HepG2 (cell line): ENCODE results near the gene SMAD7. TPM values are rescaled to one million over a fixed set of nuclear protein-coding genes. Genes with fewer than 3 reads are reported as not detected.

Experiments used
- ADNP ChIP-seq: sonication (generic); formaldehyde crosslinking; IDR thresholded peaks from 2 replicates; pipeline ENCODE4 v1.4.0; 2020; ENCODE audit warnings: missing genetic modification reagents
- DMAP1 ChIP-seq: IDR thresholded peaks from 2 replicates; pipeline ENCODE4 v1.6.1; 2016
- EP300 ChIP-seq, 3 experiments: sonication (generic) in 1 of 3; formaldehyde crosslinking in 1 of 3; IDR thresholded peaks; 2 replicates each; pipeline versions ENCODE4 v1.5.1 to v1.6.1; 2011 to 2020; ENCODE audit warnings: low read depth in 2 of 3, low read length in 2 of 3, borderline replicate concordance in 1 of 3, improper control_type of control experiment in 1 of 3, mild to moderate bottlenecking in 1 of 3, missing genetic modification reagents in 1 of 3, moderate library complexity in 1 of 3
- HIVEP1 ChIP-seq: sonication (generic); formaldehyde crosslinking; IDR thresholded peaks from 2 replicates; pipeline ENCODE4 v1.4.0; 2020; ENCODE audit warnings: mild to moderate bottlenecking, missing genetic modification reagents
- HMG20A ChIP-seq: IDR thresholded peaks from 2 replicates; pipeline ENCODE4 v1.6.1; 2016; ENCODE audit warnings: borderline replicate concordance
- JUND ChIP-seq: sonication (generic); formaldehyde crosslinking; IDR thresholded peaks from 2 replicates; pipeline ENCODE4 v1.8.0; 2022; ENCODE audit warnings: mild to moderate bottlenecking, missing genetic modification reagents
- KLF11 ChIP-seq: IDR thresholded peaks from 2 replicates; pipeline ENCODE4 v1.6.1; 2016; ENCODE audit warnings: missing compliant biosample characterization
- MBD4 ChIP-seq: IDR thresholded peaks from 2 replicates; pipeline ENCODE4 v1.6.1; 2012; ENCODE audit warnings: low read length, inconsistent platforms, borderline replicate concordance
- MXD3 ChIP-seq: IDR thresholded peaks from 2 replicates; pipeline ENCODE4 v1.6.1; 2016; ENCODE audit warnings: mild to moderate bottlenecking, missing biosample characterization, missing genetic modification reagents
- NR2F2 ChIP-seq: IDR thresholded peaks from 2 replicates; pipeline ENCODE4 v1.6.1; 2012; ENCODE audit warnings: low read depth, inconsistent platforms, borderline replicate concordance
- POLR2AphosphoS5 ChIP-seq: IDR thresholded peaks from 2 replicates; pipeline ENCODE4 v1.6.1; 2012; ENCODE audit warnings: low read depth, low read length
- REXO4 ChIP-seq: sonication (generic); formaldehyde crosslinking; IDR thresholded peaks from 2 replicates; pipeline ENCODE4 v1.8.0; 2022; ENCODE audit warnings: missing genetic modification reagents, mild to moderate bottlenecking, borderline replicate concordance
- RXRB ChIP-seq: IDR thresholded peaks from 2 replicates; pipeline ENCODE4 v1.6.1; 2016; ENCODE audit warnings: borderline replicate concordance, missing genetic modification reagents, missing compliant biosample characterization
- SAP130 ChIP-seq: IDR thresholded peaks from 2 replicates; pipeline ENCODE4 v1.6.1; 2016; ENCODE audit warnings: low read depth
- SNAI1 ChIP-seq: sonication (generic); formaldehyde crosslinking; IDR thresholded peaks from 2 replicates; pipeline ENCODE4 v1.5.0; 2020; ENCODE audit warnings: mild to moderate bottlenecking, missing genetic modification reagents, borderline replicate concordance
- SNAPC2 ChIP-seq: sonication (generic); formaldehyde crosslinking; IDR thresholded peaks from 2 replicates; pipeline ENCODE4 v1.8.1; 2022; ENCODE audit warnings: mild to moderate bottlenecking, missing genetic modification reagents
- SOX13 ChIP-seq, 3 experiments: fragments of 450-650 bp in 1 of 3; sonication (generic) in 1 of 3; formaldehyde crosslinking in 1 of 3; IDR thresholded peaks in 2 of 3; conservative IDR thresholded peaks in 1 of 3; 2 replicates each; pipeline versions ENCODE4 v1.5.0 to v1.6.1; 2016 to 2020; ENCODE audit warnings: antibody characterized with exemption in 1 of 3, mild to moderate bottlenecking in 1 of 3, missing compliant biosample characterization in 1 of 3, missing genetic modification reagents in 1 of 3, moderate library complexity in 1 of 3
- TGIF2 ChIP-seq: IDR thresholded peaks from 2 replicates; pipeline ENCODE4 v1.6.1; 2016; ENCODE audit warnings: control low read depth, missing compliant biosample characterization
- ZFX ChIP-seq: sonication (generic); formaldehyde crosslinking; IDR thresholded peaks from 2 replicates; pipeline ENCODE4 v1.4.0; 2020; ENCODE audit warnings: mild to moderate bottlenecking, low read depth, missing genetic modification reagents, moderate library complexity
- ZKSCAN8 ChIP-seq: IDR thresholded peaks from 2 replicates; pipeline ENCODE4 v1.6.1; 2016; ENCODE audit warnings: borderline replicate concordance, missing genetic modification reagents, missing compliant biosample characterization
- ZMYM4 ChIP-seq: sonication (generic); formaldehyde crosslinking; IDR thresholded peaks from 2 replicates; pipeline ENCODE4 v1.8.1; 2023; ENCODE audit warnings: mild to moderate bottlenecking, missing genetic modification reagents
- ZNF160 ChIP-seq: sonication (generic); formaldehyde crosslinking; IDR thresholded peaks from 2 replicates; pipeline ENCODE4 v1.8.0; 2022; ENCODE audit warnings: mild to moderate bottlenecking, inconsistent platforms, missing genetic modification reagents
- ZNF614 ChIP-seq: IDR thresholded peaks from 2 replicates; pipeline ENCODE4 v1.6.1; 2018; ENCODE audit warnings: missing biosample characterization, missing genetic modification reagents, inconsistent platforms, borderline replicate concordance
- ZNF670 ChIP-seq: sonication (generic); formaldehyde crosslinking; IDR thresholded peaks from 2 replicates; pipeline ENCODE4 v1.8.0; 2022; ENCODE audit warnings: mild to moderate bottlenecking, missing genetic modification reagents, borderline replicate concordance
- polyA plus RNA-seq, 8 experiments: library from polyadenylated mRNA; depleted of rRNA in 3 of 8; stranded (reverse) in 7 of 8; unstranded in 1 of 8; fragments of >200 nt; fragmentation: Illumina TruSeq in 4 of 8; extraction: Trizol in 4 of 8; gene quantifications; 2 replicates each; pipeline versions ENCODE4 v1.2.1 to v1.2.3, GENCODE V29; 2011 to 2016; ENCODE audit warnings: low read depth in 4 of 8, missing spikeins in 1 of 8, mixed read lengths in 1 of 8; ENCODE audit not compliant: insufficient read depth in 1 of 8
- total RNA-seq, 5 experiments: library from RNA; depleted of rRNA; stranded (reverse); fragments of >200 nt; fragmentation: Illumina TruSeq; extraction: Trizol; gene quantifications; 2 replicates each; pipeline ENCODE4 v1.2.3, GENCODE V29; 2016; ENCODE audit warnings: low read depth in 1 of 5
- TF ChIP-seq, protein P1 (sequence below): IDR thresholded peaks from 2 replicates; pipeline ENCODE4 v1.6.1; 2018; ENCODE audit warnings: missing genetic modification reagents, mild to moderate bottlenecking, missing compliant biosample characterization
- TF ChIP-seq, protein P2 (sequence below): sonication (generic); formaldehyde crosslinking; conservative IDR thresholded peaks from 2 replicates; pipeline ENCODE4 v1.4.0; 2020; ENCODE audit warnings: missing genetic modification reagents
- TF ChIP-seq, protein P3 (sequence below): sonication (generic); formaldehyde crosslinking; IDR thresholded peaks from 2 replicates; pipeline ENCODE4 v1.5.1; 2020; ENCODE audit warnings: mild to moderate bottlenecking, missing genetic modification reagents, moderate library complexity

Gene SMAD7
- total and polyA plus RNA-seq, 2 of the 13 experiments (the other 11 are each of a cell fraction or from before 2014, with no cell fraction given), result 17.4 to 24.7 TPM

DNA sequence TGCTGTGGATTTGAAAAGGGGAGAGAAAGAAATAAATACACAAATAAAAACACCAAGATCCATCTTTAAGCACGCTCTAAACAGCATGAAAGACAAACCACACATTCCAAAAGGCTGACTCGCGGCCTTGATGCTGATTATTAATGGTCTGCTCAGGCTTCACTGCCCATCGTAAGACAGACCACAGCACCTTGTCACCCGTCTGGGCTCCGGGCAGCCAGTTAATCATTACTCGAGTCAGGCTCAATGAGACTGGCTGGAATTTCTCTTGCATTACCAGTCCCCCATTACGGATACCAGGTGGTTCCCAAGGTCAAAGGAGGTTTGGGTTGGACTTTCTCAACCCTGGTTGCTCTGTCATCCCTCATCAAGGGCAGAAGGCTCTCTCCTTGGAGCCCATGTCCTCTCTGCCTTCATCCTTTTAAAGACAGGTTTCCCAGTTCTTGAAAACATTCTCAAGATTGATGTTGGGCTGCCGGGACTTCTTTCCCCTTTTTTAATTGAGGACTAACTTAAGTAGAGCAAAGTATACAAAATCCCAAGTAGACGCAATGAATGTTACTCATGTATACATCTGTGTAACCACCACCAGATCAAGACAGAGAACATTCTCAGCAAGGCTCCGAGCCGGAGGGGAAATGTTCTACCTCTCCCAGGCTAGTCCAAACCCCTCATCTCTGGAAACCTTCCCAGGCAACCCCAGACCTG, 8.1 kb downstream of the SMAD7 start (continued):
- TF ChIP-seq, protein P1, sequence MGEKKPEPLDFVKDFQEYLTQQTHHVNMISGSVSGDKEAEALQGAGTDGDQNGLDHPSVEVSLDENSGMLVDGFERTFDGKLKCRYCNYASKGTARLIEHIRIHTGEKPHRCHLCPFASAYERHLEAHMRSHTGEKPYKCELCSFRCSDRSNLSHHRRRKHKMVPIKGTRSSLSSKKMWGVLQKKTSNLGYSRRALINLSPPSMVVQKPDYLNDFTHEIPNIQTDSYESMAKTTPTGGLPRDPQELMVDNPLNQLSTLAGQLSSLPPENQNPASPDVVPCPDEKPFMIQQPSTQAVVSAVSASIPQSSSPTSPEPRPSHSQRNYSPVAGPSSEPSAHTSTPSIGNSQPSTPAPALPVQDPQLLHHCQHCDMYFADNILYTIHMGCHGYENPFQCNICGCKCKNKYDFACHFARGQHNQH (CRISPR knock-in tag), result peak; percentile 90
- peak in 1 of 2 experiments; percentile 84; a peak in 2 of 4 replicates for TF ChIP-seq EP300 (IDR thresholded peaks at IDR 0.05; ENCODE audit: low read depth in 2 of 2, low read length in 2 of 2)
- no peak; the same call in 1 of the 2 replicates for TF ChIP-seq EP300 (CRISPR knock-in tag; IDR thresholded peaks at IDR 0.05; ENCODE audit: borderline replicate concordance)
- no peak for TF ChIP-seq ZNF160 (CRISPR knock-in tag)
- no peak for TF ChIP-seq MBD4
- no peak for TF ChIP-seq SNAPC2
- TF ChIP-seq DMAP1, result peak; percentile 44; the same call in 1 of the 2 replicates
- no peak for TF ChIP-seq KLF11 (CRISPR knock-in tag)
- 0 out of 2 replicates have a peak, but pooled peaks have one; percentile 32 for TF ChIP-seq POLR2AphosphoS5
- TF ChIP-seq ZKSCAN8, result 0 out of 2 replicates have a peak, but pooled peaks have one; percentile 28
- TF ChIP-seq, protein P2, sequence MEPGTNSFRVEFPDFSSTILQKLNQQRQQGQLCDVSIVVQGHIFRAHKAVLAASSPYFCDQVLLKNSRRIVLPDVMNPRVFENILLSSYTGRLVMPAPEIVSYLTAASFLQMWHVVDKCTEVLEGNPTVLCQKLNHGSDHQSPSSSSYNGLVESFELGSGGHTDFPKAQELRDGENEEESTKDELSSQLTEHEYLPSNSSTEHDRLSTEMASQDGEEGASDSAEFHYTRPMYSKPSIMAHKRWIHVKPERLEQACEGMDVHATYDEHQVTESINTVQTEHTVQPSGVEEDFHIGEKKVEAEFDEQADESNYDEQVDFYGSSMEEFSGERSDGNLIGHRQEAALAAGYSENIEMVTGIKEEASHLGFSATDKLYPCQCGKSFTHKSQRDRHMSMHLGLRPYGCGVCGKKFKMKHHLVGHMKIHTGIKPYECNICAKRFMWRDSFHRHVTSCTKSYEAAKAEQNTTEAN, result no peak
- TF ChIP-seq, protein P3, sequence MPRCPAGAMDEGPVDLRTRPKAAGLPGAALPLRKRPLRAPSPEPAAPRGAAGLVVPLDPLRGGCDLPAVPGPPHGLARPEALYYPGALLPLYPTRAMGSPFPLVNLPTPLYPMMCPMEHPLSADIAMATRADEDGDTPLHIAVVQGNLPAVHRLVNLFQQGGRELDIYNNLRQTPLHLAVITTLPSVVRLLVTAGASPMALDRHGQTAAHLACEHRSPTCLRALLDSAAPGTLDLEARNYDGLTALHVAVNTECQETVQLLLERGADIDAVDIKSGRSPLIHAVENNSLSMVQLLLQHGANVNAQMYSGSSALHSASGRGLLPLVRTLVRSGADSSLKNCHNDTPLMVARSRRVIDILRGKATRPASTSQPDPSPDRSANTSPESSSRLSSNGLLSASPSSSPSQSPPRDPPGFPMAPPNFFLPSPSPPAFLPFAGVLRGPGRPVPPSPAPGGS (CRISPR knock-in tag), result peak; percentile 35; the same call in 1 of the 2 replicates
- TF ChIP-seq REXO4 (CRISPR knock-in tag), result no peak
- peak; percentile 74 for TF ChIP-seq ZMYM4 (CRISPR knock-in tag)
- TF ChIP-seq NR2F2, result peak; percentile 53; the same call in 1 of the 2 replicates
- peak; percentile 65; the same call in 1 of the 2 replicates for TF ChIP-seq HMG20A (CRISPR knock-in tag)
- TF ChIP-seq MXD3, result no peak
- TF ChIP-seq ZFX, result no peak
- peak; percentile 94 for TF ChIP-seq TGIF2 (CRISPR knock-in tag)
- TF ChIP-seq ADNP (CRISPR knock-in tag), result no peak
- peak; percentile 98 for TF ChIP-seq SAP130 (CRISPR knock-in tag)
- no peak for TF ChIP-seq SNAI1
- 0 out of 2 replicates have a peak, but pooled peaks have one; percentile 41 for TF ChIP-seq HIVEP1 (CRISPR knock-in tag)
- TF ChIP-seq ZNF614 (CRISPR knock-in tag), result peak; percentile 87
- TF ChIP-seq JUND (CRISPR knock-in tag), result peak; percentile 73
- peak; percentile 87 for TF ChIP-seq RXRB (CRISPR knock-in tag)
- no peak for TF ChIP-seq SOX13 (IDR thresholded peaks at IDR 0.05)
- peak in 1 of 2 experiments; percentile 83; a peak in 2 of 4 replicates for TF ChIP-seq SOX13 (CRISPR knock-in tag; conservative IDR thresholded peaks at IDR 0.05 in 1 of 2, IDR thresholded peaks at IDR 0.05 in 1 of 2)
- no peak for TF ChIP-seq ZNF670 (CRISPR knock-in tag)
